ENCODE measurements around the gene IKZF2.

The IKZF2 gene

DNA sequence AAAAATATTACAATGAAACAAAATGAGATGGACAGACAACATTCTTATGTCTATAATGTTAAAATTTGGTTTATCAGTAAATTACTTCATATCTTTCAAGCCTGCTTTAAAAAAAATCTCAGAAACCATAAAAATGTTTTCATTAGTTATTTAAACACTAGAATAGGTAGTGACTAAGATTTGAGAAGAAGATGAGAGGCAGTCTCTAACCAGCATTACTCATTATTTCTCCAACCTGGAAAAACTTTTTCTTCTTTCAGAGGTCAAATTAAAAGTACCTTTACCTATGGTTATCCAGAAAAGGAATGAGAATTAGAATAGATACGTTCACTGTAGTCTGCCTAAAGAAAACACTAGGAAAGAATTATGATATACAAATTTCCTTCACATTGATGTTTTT is 50.3 kb downstream of the IKZF2 start:
- DNase-seq (ENCODE audit: low read depth in 2 of 2), result no peak

DNA sequence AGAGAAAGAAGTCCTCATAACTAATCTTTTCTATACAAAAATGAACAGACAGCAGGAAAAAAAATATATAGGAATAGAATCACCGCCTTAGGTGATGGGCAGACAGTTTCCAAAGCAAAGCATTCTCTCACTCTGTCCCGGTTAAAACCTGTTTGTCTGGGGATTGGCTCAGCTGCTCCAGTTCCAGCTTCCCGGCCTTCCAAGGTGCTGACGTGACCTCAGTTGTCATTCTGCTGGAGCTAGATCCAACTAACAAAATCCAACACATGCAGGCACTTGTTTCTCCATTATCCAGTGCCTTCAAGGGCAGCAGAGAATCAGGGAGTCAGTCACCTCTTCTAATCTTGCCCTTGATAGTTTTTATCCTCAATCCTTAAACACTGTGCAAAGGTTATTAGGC is 52.8 kb downstream of the IKZF2 start:
- DNase-seq (ENCODE audit: low read depth in 2 of 2), result no peak

DNA sequence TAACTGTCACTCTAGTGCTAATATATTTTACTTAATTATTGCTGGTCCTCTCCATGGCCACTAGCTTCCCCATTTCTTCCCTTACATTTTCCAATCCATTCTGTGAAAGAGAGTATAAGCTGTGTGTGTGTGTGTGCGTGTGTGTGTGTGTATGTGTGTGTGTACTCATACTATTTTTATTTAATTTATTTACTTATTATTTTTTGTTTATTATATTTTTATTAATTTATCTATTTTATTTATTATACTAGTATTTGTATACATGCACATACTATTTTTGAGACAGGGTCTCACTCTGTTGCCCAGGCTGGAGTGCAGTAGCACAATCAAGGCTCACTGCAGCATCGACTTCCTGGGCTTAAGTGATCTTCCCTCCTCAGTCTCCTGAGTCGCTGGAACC is 59.6 kb downstream of the IKZF2 start:
- no peak for DNase-seq (ENCODE audit: low read depth in 2 of 2)

DNA sequence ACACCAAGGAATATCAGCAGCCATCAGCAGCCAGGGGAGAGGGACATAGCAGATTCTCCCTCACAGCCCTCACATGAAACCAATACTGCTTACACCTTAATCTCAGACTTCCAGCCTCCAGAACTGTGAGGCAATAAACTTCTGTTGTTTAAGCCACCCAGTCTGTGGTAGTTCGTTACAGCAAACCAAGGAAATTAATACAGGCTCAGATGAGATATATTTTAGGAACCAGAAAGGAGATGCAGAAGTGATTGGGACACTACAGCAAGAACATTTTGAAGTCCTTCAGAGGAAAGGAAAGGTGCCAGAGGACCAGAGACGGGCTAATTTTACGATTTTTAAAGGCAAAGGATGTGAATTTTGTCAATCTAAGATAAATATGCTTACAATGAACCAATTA is 60.6 kb downstream of the IKZF2 start:
- no peak for DNase-seq (ENCODE audit: low read depth in 2 of 2)

DNA sequence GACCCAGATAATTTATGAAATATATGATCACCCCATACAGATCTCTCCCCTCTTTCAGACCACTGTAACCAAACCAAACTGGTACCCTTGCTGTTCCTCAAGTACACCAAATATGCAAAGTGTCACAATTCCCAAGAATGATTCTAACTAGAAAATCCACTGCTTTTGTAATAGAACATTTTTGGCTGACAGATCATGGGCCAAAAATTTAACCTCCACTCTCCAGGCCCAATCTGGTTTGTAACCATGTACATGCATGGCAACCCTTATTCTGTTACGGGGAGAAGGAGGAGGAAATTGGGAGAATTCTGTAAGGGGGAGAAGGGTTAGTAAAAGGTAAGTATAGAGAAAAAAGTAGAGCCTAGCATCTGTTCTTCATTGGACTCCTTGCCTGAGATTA is 62.0 kb downstream of the IKZF2 start:
- no peak for DNase-seq (ENCODE audit: low read depth in 2 of 2)

DNA sequence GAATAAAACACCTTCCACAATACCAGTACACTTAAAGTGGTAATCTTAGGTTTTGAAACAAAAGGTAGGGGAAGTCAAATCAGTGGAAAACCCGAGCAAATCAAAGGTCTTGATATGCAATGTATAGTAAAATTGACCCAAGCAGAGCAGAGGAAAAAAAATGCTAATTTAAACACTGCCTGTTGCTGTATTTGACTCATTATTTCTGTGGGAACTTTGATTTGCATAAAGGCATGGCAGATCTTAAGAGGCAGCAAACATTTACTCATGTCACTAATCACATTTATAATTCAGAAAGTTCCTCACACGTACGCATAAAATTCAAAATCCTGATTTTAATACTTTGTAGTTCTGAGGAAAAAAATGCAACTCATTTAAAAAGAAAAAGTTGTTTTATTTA is 64.4 kb downstream of the IKZF2 start:
- DNase-seq (ENCODE audit: low read depth in 2 of 2), result no peak

DNA sequence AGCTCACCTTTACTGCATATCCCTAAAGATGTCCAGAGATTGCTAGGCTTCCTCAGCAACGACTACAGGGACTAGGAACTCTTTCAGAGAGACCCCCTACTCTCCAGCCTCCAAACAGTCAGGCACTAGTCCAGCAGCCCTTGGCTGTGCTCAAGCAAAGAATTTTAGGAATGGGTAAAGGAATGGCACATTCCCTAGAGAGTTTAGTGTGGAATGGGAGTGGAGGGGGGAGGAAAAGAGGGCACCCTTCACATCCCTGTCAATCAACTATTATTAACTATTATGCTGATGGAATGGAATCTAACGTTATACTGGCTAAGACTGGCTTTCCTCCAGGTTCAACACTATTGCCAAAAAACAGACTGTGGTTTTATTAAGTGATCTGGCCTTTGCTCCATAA is 64.8 kb downstream of the IKZF2 start:
- DNase-seq (ENCODE audit: low read depth in 2 of 2), result no peak

DNA sequence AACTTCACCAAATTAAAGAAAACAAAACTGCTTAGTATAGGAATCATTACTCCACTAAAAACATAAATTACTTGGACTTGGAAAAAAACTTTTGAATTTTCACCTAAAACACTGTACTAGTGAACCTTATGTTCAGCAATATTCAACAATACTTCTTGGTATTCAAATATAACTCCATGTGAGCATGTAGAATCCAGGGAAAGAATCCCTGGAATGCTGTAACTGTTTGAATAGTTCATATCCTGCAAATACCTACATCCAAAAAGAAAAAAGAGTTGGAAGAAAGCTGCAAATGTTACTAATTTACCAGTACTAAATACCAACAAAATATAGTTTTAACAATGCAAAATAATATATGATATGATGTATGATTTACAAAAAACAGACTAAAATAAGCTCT is 65.4 kb downstream of the IKZF2 start:
- no peak for DNase-seq (ENCODE audit: low read depth in 2 of 2)

DNA sequence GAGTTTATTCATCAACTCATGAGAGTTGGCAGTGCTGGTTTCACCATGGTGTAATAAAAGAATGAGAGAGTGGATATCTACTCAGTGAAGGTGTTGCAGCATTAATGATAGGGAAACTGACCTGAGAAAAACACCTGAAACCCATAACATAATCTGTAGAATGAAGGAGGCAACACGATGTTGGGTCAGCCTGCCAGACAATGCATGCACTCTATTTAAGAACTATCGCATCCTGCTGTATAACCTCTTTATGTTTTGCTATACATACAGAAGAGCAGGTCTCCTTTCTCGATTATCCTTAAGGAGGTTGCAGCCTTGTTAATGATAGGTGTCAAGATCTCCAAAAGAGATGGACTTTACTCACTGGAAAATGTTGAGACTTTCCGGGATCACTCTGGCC is 65.9 kb downstream of the IKZF2 start:
- DNase-seq (ENCODE audit: low read depth in 2 of 2), result no peak

DNA sequence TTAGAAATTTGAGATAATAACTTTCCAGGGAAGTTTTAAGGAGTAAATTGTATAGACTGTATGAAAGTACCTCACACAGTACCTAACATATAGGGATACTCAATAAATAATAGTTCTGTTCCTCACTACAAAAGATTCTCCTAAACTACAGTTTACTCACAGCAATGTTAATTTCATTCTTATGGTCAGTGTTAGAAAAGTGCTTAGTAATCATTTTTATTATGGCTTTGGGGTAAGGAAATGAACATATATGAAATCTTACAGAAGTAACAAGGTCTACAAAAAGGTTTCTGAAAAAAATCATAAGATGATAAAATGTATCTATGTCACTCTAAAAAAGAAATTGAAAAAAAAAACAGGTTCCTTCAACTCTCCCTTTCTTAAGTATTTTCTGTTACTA is 67.2 kb downstream of the IKZF2 start:
- DNase-seq (ENCODE audit: low read depth in 2 of 2), result no peak

DNA sequence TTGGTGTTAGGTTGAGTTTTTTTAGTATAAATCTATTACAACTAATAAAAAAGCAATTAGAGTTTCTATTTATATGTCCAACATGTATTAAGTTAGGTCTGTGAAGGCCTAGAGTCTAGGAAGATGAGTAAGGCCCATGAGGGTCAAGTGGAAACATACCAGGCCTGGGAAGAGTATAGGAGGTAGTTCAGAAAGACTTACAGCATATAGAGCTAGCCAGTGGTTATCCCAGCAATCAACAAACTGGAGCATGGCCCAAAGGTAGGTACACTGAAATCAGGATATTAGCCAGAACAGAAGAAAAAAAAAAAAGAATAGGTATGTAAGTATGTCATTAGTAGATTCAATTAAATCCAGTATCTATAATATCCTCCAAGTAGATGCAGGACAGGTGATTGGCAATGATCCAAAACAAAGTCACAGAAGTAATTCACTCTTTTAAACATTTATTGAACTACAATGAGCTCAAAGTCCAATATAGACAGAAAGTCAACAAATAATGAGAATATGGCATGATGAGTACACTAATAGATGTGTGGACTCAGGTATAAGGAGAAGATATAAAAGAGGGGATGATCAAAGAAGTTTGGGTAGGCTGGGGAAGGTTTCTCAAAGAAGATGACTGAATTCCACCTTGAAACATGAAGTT is 70.3 kb downstream of the IKZF2 start:
- DNase-seq (ENCODE audit: low read depth in 2 of 2), result no peak

DNA sequence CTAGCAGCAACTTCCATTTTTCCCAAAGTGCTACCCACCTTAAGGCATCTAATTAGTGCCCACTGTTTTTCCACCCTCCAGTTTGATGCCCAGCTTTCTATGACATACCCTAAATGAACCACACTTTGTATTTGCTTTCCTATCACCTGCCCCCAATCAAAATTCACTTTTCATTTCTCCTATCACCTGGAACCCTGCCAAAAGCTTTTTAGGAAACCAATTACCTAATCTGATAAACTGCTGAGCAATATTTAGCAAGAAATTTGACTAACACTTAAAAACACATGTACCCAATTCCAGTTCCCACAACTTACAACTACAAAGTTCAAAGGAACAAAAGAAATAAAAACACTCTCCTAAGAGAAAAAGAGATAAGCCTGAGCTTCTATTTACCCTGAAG is 71.7 kb downstream of the IKZF2 start:
- DNase-seq (ENCODE audit: low read depth in 2 of 2), result no peak

DNA sequence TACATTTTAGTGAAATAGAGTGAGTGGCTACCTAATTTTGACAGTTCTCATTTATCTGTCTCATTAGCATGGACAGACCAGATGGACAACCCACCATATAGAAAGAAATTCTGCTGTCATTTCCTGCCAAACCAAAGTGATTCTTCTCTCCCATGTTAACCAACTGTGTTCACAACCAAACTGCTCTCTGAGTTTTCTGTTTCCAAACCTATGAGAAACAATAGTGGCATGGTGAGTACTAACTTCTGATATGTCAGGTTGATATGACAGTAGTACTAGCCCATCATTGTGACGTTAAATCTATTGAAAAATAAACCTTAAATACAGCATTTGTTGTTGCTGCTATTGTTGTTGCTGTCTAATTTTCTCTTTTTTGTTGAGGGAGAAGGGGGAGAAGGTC is 72.7 kb downstream of the IKZF2 start:
- no peak for DNase-seq (ENCODE audit: low read depth in 2 of 2)

DNA sequence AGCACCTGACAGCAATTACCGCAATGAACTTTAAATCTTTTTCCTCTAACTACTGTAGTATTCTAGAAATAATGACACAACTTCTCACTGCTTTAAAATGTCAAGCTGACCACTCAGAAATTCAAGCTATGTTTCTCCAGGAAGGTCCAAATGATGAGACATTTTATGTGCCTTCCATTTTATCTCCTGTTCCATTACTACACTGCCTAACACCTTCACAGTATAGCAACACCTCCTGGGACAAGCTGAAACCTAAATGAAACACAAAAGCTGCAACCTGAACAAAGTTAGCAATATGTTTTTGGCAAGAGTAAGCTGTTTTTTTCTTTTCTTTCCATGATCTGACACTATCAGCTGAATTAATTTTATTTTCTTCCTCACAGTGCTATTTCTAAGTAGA is 81.9 kb downstream of the IKZF2 start:
- no peak for DNase-seq (ENCODE audit: low read depth in 2 of 2)

DNA sequence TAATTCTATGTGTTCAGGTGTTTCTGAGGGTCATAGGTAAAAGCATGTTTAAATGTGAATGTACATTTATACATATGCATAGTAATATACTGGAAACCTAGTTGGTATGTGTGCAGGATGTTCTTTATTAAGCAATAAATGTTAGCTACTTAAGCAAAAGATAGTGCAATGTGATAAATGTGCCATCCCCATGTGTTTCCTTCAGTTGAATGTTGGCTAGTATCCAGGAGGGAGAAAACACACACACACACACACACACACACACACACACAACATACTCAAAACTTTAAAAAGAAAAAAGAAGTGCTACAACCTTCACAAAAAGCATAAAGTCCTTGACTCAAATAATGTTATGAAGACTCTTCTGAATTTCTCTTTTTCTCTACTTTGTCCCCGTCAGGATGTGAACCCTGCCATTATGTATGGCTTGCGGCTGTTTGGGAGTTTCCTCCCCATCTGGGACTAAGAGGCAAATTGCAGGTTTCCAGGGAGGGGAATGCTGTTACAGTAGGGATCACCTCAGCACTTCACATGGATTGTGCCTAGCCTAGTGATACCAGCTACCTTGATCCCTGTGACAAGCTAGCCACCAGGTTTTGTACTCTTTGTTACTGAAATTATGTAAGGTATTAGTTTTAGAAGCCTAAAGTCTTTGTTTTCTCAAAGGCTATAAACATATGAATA is 82.6 kb downstream of the IKZF2 start:
- no peak for DNase-seq (ENCODE audit: low read depth in 2 of 2)

DNA sequence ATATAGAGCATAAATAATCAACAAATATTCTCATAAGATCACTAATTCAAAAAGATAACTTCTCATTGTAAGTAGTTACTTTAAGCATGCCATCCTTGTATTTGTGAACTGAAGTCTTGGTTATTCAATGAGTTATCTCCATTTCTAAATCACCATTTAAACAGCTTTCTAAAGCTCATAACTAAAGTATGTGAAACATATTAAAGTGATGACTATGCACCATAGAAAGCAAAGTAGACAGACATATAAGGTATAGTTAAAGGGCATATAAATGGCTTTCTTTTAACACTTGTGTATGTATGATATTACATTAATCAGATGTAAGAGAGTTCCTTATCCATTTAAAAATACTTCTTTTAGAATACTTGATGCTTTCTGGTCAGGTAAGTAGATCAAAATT is 83.5 kb downstream of the IKZF2 start:
- no peak for DNase-seq (ENCODE audit: low read depth in 2 of 2)

DNA sequence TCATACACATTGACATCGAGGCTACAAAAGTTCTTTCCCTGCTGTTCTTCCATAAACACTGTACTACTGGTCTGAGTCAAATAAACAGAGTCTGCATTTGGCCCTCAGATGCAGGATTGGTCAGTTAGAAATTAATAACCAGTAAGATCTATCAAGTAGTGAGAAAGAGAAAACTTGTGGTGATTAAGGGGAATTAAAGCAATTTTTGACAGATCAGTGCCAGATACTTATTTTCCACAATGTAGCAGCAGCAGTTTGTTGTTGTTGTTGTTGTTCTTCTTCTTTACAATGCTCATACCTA is 85.0 kb downstream of the IKZF2 start:
- DNase-seq (ENCODE audit: low read depth in 2 of 2), result no peak

DNA sequence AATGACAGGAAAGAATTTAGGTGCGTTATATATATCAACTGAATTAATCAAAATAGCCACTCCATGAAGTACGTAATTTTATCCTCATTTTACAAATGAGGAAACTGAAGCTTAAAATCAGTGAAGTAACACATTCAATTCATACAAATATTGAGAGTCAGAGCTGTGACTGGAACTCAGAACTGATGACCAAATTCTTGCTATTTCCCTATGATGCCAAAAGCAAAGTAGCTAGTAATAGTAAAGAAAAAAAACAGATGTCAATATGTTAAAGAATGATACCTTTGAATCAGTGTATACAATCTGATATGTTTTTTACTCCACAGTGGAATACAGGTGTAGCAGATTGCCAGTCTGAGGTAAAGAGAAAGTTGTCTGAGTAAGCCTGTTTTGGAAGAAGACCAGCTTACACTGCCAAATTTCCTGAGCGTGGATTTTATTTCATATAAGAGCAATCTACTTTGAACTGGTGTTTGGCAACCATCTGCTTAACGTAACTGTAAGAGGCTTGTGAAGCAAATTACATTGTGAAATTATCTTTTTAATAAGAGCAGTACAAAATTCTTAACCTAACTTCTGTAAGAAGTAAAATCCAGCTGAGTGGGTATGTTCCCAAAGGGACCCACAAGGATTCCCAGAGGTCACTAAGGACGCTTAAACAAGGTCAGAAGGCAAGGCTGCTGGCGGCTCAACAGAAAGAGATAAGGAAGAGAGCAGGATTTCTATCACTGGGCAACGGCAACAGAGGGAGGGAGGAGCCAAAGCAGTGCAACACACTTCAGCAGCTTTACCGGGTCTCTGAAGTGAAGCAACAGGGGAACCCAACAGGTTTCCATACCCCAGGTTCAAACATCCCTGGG is 85.6 kb downstream of the IKZF2 start:
- DNase-seq (ENCODE audit: low read depth in 2 of 2), result no peak

DNA sequence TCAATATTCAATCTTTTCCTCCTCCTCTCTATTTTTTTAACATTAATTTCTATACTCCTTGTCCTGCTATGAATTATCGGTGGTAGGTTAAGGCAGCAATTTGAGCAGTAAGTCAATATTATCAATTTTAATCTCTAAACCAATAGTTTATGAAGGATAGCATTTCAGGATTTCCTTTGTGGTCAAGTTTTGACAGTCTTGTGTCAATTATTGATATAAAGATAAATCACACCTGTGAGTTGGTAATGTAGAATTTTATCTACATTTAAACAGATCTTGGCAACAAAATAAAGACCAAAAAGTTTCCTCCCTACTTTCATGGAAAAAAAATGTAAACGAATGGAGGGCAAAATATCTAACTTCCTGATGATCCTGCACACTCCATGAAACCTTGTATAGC is 87.3 kb downstream of the IKZF2 start:
- DNase-seq (ENCODE audit: low read depth in 2 of 2), result no peak

DNA sequence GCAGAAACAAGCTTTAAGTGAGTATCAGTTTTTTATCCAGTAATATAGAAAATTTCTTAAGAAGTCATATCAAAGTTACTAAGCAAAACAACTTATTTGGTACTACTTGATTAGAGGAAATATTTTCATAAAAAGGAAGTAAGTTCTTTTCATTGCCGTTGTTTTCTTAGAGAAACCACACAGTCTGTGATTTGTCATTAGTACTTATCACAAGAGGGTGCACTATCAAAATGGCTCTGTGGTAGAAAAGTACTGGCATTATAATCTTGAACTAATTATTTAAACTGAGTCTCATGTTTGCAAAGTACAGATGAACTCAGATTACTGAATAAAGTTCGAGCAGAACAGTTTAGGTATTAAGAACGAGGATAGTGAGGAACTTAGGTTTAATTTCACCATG is 93.4 kb downstream of the IKZF2 start:
- no peak for DNase-seq (ENCODE audit: low read depth in 2 of 2)

DNA sequence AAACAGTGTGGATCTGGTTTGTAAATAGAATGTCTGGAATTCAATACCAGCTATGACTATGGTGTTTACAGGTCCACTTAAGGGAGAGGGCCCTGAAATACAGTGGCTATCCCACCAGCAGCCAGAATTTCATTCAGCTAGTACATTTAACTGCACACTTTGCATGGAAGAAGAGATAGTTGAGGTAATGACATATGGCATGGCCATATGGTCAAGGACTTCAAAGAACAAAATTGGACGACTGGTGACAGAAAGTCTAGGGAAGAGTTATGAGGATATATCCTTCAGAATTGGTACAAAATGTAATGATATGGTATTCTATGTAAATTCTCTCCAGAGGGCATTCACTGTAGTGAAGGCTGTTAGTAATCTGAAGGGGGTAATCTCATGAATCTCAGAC is 105.0 kb downstream of the IKZF2 start:
- no peak for DNase-seq (ENCODE audit: low read depth in 2 of 2)

DNA sequence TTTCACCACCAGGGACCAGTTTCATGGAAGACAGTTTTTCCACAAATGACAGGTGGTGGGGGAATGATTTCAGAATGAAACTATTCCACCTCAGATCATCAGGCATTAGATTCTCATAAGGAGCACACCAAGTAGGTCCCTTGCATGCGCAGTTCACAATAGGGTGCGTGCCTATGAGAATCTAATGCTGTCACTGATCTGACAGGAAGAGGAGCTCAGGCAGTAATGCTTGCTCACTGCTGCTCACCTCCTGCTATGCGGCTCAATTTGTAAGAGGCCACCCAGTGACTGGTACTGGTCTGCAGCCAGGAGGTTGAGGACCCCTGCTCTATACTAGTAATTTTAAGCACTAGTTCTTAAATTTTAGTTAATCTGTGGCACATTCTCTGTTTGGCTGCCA is 107.8 kb downstream of the IKZF2 start:
- DNase-seq (ENCODE audit: low read depth in 2 of 2), result no peak

DNA sequence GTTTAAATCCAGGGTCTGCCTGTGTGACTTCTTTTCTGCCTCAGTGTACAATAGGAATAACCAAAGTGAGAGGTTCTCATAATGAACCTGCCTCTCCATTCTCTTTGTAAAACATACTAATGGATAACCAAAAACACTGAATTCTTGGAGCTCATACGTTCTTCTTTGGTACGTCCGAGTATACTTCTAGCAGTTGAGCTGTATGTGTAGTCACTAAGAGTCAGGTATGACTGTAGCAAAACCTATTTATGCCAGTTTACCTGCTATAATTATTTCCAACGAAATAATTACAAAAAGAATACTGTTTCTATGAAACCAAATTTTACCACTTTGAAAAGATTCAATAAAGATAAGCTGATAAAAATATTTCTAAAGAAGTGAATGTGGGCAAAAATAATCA is 109.2 kb downstream of the IKZF2 start:
- no peak for DNase-seq (ENCODE audit: low read depth in 2 of 2)

All from fibroblast of skin of left biceps (primary cell).